GM18858 (cell line): ENCODE data around the gene KCNK4.
"Not testable (repeated sequence)": the region's sequence is repeated elsewhere in the genome, so short reads cannot be mapped to it uniquely, and the experiment has no call there.

Experiments
- ATAC-seq: cut with Tn5 transposase; IDR thresholded peaks from one replicate; pipeline ENCODE4 v1.9.1; 2021; ENCODE audit not compliant: unreplicated experiment

Gene KCNK4

DNA sequence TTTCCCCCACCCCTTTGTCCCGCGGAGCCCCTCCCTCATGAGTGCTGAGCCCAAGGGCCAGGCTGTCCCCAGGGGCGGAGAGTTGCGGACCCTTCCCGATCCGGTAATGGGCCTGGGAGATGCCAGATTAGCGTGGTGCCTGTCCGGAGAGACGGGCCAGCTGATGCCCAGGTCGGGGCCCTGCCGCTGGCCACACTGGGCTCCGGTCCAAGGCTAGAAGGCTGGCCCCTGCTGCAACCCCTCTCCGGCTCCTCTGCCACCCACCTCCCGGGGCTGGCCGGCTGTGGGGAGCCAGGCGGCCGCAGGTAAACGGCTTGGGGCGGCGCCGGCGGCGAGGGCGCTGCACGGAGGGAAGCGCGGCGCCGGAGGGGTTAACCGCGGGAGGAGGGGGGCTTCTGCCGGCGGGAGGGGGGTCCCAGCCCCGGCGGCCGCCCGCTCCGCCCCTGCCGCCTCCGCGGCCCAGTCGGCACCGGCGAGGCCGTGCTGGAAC lies at the start of gene KCNK4:
KCNK4 (plus strand) TSS at position 41 of the 490 bp plus-strand sequence. CDS start 1,717 bp downstream, outside the sequence.
- no peak for ATAC-seq

- ATAC-seq: peak; percentile 2
These were observed 49.4 kb upstream of the KCNK4 start for GRCh38 chr11:64241491-64242374.

DNA sequence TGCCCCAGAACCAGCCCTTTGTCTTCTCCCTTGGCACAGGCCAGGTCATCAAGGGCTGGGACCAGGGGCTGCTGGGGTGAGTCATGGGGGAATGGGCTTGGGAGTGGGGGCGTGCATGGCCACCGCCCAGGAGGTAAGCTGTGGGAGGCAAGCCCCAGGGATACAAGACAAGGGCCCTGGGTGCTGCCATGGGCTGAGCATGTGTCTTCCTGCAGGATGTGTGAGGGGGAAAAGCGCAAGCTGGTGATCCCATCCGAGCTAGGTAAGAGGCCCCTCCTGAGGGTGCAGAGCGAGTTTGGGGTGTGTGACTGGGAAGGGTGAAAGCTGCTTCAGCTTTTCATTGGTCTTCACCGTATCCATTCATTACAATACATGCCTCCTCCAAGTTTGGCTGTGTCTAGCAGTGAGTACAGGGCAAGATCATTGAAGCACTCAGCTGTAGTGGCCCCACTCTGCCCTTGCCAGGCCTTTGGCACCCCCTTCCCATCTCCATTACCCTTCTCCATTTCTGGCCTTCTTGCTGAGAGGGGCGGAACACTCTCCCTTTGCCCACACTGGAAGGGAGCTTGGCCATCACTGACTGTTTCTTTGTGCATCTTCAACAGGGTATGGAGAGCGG lies 47.8 kb upstream of the KCNK4 start:
- no peak for ATAC-seq

GRCh38 chr11:64244107-64244506 lies 47.0 kb upstream of the KCNK4 start:
- ATAC-seq: no peak

DNA sequence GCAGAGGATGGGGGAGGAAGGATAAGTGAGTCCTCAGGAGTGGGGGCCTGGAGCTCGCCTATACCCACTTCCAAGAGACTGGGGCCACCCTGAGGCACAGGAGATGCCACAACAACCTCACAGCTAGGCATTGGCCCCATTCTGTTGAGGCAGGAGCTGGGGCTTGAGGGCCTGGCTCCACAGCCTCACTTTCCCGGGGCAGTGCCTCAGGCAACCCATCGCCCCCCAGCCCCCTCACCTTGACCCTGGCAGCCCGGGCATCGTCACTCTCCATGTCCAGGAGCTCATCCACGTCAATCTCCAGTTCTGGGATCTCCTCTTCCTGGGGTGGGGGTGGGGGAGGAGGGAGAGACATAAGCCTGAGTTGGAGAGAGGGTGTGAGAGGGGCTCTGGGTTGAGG lies 46.1 kb upstream of the KCNK4 start:
- ATAC-seq: no peak

DNA sequence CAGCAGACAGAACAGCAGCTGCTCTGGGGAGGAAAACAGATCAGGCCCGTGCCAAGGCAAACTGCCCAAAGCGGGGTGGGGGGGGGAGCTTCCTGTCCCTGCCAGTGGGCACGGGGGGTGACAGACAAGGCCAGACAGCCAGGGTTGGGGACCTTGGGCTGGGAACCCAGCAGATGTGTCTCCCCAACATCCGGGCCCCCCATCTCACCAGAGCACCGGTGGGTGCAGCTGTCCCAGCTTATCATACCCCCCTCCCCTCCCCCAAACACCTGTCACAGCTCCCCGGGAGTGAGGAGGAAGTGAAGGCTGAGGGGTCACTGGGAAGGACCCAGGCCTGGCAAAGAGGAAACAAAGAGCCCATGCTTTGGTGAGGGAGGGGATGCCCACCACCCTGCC lies 45.7 kb upstream of the KCNK4 start:
- no peak for ATAC-seq

DNA sequence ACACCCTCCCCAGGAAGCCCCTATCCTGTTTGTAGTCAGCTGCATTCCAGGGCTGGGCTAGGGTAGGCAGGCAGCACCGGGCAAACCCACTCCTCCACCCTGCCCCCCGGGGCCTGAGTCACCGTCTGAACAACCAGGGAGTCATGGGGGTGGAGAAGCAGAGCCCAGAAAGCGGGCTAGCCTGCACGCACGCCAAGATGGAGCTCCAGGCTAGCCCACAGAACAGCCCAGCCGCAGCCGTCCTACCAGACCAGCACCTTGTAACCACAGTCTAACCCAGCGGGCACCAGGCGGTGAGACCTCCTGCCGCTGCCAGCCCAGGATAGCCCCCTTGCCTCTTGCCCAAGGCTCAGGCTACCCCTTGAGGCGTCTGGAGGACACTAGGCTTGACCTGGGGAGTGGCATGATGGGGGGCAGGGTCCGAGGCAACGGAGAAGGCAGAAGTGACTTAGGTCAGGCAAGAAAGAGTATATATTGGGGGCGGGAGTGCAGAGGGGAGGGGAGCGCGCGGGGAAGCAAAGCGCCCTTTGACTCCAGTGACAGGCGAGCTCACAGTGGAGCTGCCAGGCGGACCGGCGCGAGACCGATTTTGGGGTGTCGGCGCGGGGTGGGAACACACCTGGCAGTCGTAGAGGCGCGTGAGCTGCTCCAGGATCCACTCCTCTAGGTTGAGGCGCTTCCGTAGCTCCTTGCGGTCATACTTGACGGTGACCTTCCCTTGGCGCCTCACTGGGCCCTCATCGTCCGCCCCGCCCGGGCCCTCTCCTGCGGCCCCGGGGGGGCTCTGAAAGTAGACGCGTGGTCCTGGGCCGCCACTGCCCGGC lies 45.1 kb upstream of the KCNK4 start:
- no peak for ATAC-seq

- not testable (repeated sequence) for ATAC-seq
These were observed 44.6 kb upstream of the KCNK4 start for GRCh38 chr11:64246621-64246870.

DNA sequence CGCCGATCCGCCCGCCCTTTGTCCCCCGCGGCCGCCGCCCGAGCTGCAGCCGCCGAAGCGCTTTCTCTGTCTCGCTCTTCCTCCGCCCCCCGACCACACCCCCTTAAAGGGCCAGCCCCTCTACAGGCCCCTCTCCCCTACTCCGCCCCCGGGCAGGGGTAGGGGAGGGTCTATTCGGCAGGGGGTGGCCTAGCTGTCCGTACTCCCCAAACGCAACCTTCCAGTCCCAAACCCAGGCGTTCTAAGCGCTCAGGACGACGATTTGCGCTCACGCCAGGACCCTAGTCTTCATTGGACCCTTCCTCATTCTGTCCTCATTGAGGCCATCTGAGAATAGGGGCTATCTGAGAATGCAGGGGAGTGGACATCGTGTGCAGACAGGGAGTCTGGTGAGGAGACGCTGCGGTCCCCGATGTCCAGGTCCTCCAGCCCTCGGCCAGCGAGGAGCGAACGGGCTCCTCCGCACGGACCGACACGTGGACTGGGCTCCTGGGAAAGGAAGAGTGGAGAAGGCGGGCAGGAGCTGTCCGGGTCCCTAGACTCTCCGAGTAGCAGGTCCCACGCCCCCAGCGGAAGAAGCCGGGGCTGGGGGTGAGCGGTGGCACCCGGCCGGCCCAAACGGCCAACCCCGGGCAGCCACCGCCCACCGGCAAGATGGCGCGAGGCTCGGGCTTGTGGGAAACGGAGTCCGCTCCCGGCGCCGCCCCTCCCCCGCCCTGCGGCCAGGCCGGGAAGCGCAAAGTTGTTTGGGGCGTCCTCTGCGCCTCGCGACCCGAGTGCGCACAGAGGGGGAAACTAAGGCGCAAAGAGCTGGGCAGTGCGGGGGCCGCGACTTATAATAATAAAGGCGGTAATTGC lies 44.0 kb upstream of the KCNK4 start, which contains the start of gene PPP1R14B:
PPP1R14B (minus strand) TSS at position 73 of the 858 bp plus-strand sequence. CDS start 270 bp downstream, outside the sequence.
- no peak for ATAC-seq

DNA sequence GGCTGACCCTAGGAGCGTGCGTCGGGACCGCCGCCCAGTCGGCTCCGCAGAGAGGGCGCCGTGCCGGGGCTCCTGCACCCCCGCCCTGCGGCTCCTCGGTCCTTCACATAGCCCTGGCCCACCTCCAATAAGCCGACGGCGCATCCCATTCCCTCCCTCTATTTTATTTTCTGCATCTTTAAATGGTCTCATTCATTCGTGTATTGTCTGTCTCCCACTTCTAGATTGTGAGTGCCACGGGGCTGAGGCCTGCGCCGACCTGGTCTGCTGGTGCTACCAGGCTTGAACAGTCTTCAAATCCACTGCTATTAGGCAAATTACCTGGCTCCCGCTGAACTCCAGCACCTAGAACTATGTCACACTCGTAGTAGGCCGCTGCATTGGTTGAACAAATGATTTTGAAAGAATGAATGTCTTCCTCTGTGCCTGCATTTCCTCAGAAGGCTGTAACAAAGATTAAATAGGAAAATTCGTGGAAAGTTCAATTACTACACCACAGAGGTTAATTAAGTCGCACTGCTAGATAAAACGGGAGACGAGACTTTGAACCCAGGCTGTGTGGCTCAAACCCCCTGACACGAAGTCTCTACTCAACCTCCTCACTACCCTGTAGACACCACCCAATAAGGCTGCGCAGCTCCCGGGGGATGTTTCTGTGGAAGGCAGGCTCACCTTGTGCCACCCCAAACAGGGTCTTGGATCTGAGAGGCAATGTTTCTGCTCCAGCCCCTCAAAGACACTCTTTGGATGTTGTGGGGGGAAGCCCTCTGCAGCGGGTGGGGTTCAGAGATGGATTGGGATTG lies 43.2 kb upstream of the KCNK4 start:
- ATAC-seq: no peak

DNA sequence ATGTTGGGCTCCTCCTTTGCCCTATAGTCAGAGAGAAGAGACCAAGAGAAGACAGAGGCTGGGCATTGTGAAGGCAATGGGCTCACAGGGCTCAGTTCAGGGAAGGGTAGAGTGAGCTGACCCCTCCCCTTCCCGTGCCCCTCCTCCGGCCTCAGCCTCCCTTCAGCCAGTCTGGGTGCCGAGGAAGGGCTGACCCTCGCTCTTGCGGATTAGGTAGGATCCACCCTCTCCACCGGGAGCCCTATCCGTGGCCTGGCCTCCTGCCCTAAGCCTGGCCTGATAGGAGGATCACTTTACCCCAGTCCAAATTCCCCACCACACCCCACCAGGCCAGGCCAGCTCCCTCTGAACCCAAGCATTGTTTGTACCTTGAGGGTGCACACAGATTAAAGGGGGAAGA lies 42.5 kb upstream of the KCNK4 start:
- no peak for ATAC-seq

DNA sequence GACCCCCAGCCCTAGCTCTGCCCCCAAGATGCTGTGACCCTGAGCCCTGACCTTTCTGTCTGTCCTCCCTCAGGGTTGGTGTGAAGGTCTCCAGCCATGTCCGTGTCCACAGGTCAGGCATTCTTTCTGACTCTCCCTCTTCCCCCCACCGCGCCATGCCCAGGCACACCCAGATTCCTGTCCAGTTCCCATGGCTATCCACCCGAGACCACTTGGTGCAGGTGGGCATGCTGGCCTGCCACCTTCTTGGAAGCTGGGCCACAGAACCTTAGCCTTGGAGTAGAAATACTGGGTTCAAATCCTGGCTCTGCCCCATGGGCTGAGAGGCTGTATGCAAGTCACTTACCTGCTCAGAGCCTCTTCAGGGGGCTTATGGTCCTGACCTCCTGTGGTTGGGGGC lies 42.1 kb upstream of the KCNK4 start:
- no peak for ATAC-seq

GRCh38 chr11:64249563-64250414 lies 41.3 kb upstream of the KCNK4 start:
- ATAC-seq: no peak

DNA sequence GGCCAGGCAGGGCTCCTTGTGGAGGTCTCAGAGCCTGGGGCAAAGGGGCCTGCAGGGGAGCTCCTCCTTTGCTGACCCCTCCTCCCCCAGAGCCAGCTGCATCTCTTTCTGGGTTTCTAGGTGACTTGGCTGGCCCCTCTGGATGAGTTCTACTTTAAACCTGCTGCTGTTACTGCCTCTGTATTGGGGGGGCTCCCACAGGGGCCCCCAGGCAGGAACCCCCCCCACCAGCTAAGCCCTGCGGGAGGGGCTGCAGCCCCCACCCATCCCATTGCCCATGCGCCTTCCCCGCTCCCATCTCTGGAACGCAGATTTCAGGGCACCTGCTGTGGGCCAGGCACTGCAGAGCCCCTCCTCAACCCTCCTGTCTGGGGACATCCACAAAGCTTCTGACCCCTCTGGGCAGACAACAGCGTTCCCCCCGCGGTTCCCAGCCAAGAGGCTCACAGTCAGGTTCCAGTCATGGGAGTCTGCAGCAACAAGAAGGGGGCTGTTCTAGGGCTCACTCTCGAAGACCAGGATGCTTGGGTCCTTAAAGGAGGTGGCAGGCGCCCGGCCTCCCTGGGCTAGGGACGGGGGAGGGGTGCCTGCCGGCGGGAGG lies 40.6 kb upstream of the KCNK4 start:
- ATAC-seq: no peak

- ATAC-seq: no peak
These were observed 39.9 kb upstream of the KCNK4 start, which contains the start of gene PLCB3 for GRCh38 chr11:64251016-64251752. Gene PLCB3, plus strand, starts transcription at chr11:64251530. Its CDS starts 120 bp downstream, at chr11:64251650.

- no peak for ATAC-seq
These were observed 39.4 kb upstream of the KCNK4 start for GRCh38 chr11:64251753-64252002.

DNA sequence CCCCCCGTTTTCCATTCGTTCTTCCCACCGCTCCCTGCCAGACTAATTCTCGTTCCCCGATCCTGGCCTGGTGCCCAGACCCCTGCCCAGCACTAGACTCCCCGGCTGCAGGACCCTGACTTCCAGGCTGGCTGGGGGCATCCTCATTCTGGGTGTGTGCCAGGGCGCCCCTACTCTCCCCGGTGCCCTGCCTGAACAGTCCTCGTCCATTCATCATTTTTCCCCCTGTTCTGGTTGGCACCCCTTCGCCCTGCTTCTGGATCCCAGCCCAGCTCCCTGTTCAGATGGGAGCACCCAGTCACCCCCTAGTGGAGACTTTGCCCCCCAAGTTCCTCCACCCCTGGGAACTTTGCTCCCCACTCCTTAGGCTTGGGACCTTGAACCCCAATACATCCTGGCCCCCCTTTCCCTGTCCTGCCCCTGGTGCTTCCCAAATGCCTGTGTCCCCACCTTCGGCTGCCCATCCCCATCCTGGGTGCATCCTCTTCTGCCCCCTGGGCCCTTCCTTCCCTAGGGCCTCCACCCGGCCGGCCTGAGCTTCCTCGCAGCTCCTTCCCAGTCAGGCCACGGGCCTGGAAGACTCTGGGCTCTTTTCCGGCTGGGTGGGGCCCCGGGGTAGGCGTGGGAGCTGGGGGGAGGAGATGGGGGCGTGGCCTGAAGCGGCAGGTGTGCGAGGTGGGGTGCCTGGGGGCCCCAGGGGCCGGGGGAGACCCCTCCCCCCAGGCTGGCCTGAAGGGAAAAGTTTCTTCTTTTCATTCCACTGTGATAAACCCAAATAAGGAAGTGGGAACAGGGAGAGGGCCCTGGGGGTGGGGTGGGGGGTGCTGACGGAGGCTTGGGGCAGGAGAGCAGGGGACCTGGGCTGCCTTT lies 38.9 kb upstream of the KCNK4 start:
- ATAC-seq: no peak
